ENCODE results near the gene COL4A1.

DNA sequence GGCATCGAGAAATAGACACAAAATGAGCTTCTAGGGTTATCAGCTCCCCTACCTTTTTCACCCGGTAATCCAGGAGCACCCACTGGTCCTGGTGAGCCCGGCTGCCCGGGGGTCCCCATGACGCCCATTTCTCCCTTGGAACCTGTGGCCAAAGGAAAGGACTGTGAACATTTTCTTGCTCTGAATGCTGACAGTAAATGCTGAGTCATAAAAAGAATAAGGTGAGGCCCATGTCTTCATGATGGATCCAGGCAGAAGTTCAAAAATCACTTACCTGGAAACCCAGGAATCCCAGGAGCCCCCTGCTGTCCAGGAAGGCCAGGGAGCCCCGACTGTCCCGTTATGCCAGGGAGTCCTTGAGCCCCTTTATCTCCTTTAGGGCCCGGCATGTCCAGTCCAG is 129.2 kb downstream of the COL4A1 start:
- TF ChIP-seq ZBTB7A (IDR thresholded peaks at IDR 0.05; ENCODE audit: low read depth) = no peak
- TF ChIP-seq TAF1 (IDR thresholded peaks at IDR 0.05; ENCODE audit: low read depth) = no peak
- TF ChIP-seq EP300 (IDR thresholded peaks at IDR 0.05; ENCODE audit: borderline replicate concordance) = no peak
- TF ChIP-seq, protein P1, sequence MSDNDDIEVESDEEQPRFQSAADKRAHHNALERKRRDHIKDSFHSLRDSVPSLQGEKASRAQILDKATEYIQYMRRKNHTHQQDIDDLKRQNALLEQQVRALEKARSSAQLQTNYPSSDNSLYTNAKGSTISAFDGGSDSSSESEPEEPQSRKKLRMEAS (IDR thresholded peaks at IDR 0.05) = no peak

Measured in Ishikawa (cell line).